Right lobe of liver (tissue), 4 donors: Measurements from ENCODE around the gene STK33.

Source experiments
- CTCF ChIP-seq, 4 donors: fragments of 200-600 bp in 3 of 4; fragments of 450-650 bp in 1 of 4; IDR thresholded peaks; one replicate each; pipeline versions ENCODE4 v1.5.1 to v1.8.0; 2016 to 2022; ENCODE audit warnings: antibody characterized with exemption in 4 of 4, mild to moderate bottlenecking in 2 of 4
- POLR2A ChIP-seq: fragments of 450-650 bp; IDR thresholded peaks from one replicate; pipeline ENCODE4 v1.6.1; 2017; ENCODE audit warnings: antibody characterized with exemption, mild to moderate bottlenecking
- donor health status: DM: no; HTN: no; CAD: no.
- donor health status: DM: no; HTN: no; CAD: no.
- donor health status: DM: no; HTN: yes; CAD: no.

GRCh38 chr11:8387141-8387540 is 206.9 kb downstream of the STK33 start:
- no peak for TF ChIP-seq CTCF (IDR thresholded peaks at IDR 0.05)
- TF ChIP-seq POLR2A, result no peak
